GM23248 (cell line): Measurements from ENCODE around the gene TBKBP1. TPM values are rescaled to one million over a fixed set of nuclear protein-coding genes. Genes with fewer than 3 reads are reported as not detected.

Experiments
- DNase-seq: peaks from one replicate; pipeline ENCODE4 v3.0.0-alpha.2; 2015
- H2AFZ ChIP-seq: fragments of 200-600 bp; sonication (generic); 2 replicates; pipeline ENCODE4 v1.6.1; 2016; ENCODE audit warnings: antibody characterized with exemption
- H3F3A ChIP-seq: fragments of 200-600 bp; sonication (generic); 2 replicates; pipeline ENCODE4 v1.6.1; 2016; ENCODE audit warnings: mild to moderate bottlenecking, antibody characterized with exemption, mixed run types; ENCODE audit not compliant: insufficient read depth
- H3K27ac ChIP-seq: fragments of 200-600 bp; sonication (generic); 2 replicates; pipeline ENCODE4 v1.5.1; 2016; ENCODE audit warnings: mild to moderate bottlenecking
- H3K27me3 ChIP-seq: fragments of 200-600 bp; sonication (generic); replicated peaks from 2 replicates; pipeline ENCODE4 v1.6.1; 2016; ENCODE audit warnings: mild to moderate bottlenecking; ENCODE audit not compliant: insufficient read depth
- H3K36me3 ChIP-seq: fragments of 200-600 bp; sonication (generic); 2 replicates; pipeline ENCODE4 v1.6.1; 2016; ENCODE audit warnings: low read depth, mild to moderate bottlenecking
- H3K4me1 ChIP-seq: fragments of 200-600 bp; sonication (generic); 2 replicates; pipeline ENCODE4 v1.6.1; 2016; ENCODE audit warnings: mild to moderate bottlenecking; ENCODE audit not compliant: insufficient read depth
- H3K4me2 ChIP-seq: fragments of 200-600 bp; sonication (generic); one replicate; pipeline ENCODE4 v1.6.1; 2016; ENCODE audit warnings: mild to moderate bottlenecking; ENCODE audit not compliant: unreplicated experiment
- H3K4me3 ChIP-seq: fragments of 200-600 bp; sonication (generic); 2 replicates; pipeline ENCODE4 v1.5.1; 2016; ENCODE audit warnings: mild to moderate bottlenecking
- H3K79me2 ChIP-seq: fragments of 200-600 bp; sonication (generic); 2 replicates; pipeline ENCODE4 v1.6.1; 2016; ENCODE audit warnings: mild to moderate bottlenecking; ENCODE audit not compliant: insufficient read depth
- H3K9ac ChIP-seq: fragments of 200-600 bp; sonication (generic); 2 replicates; pipeline ENCODE4 v1.6.1; 2016; ENCODE audit warnings: mild to moderate bottlenecking
- H3K9me2 ChIP-seq: fragments of 200-600 bp; sonication (generic); 2 replicates; pipeline ENCODE4 v1.6.1; 2016; ENCODE audit warnings: mixed run types, mild to moderate bottlenecking, moderate library complexity; ENCODE audit not compliant: insufficient read depth
- H3K9me3 ChIP-seq: fragments of 200-600 bp; sonication (generic); one replicate; pipeline ENCODE4 v1.6.1; 2017; ENCODE audit warnings: low read depth
- H4K20me1 ChIP-seq: fragments of 200-600 bp; sonication (generic); 2 replicates; pipeline ENCODE4 v1.6.0; 2016; ENCODE audit not compliant: insufficient read depth
- EZH2 ChIP-seq: fragments of 200-600 bp; sonication (generic); IDR thresholded peaks from 2 replicates; pipeline ENCODE4 v1.6.1; 2018; ENCODE audit warnings: antibody characterized with exemption, mild to moderate bottlenecking; ENCODE audit not compliant: insufficient read depth, poor library complexity, severe bottlenecking
- EZH2phosphoT487 ChIP-seq: fragments of 200-600 bp; sonication (generic); IDR thresholded peaks from 2 replicates; pipeline ENCODE4 v1.6.1; 2018; ENCODE audit warnings: antibody characterized with exemption, moderate library complexity, mild to moderate bottlenecking, low read depth; ENCODE audit not compliant: insufficient read depth
- WGBS, 2 experiments: methylation state at CpG; one replicate each; pipeline ENCODE4 v1.1.6; 2015 to 2017; ENCODE audit warnings: low lambda C conversion rate in 2 of 2, low coverage in 1 of 2; ENCODE audit errors: missing lambda C conversion rate in 2 of 2; 5-methylcytosine and 5-hydroxymethylcytosine counted together
- in situ Hi-C: fragments of 300-500 bp; cut with MboI; formaldehyde crosslinking; loops from 2 replicates; pipeline ENCODE4 v1.15.0; 2020
- polyA plus RNA-seq: library from polyadenylated mRNA; unstranded; fragments of >200 nt; fragmentation: Nextera tagmentation; extraction: Ambion mirVana; gene quantifications from 2 replicates; pipeline ENCODE4 v1.2.1, GENCODE V29; 2016
- total RNA-seq: library from RNA; depleted of rRNA; stranded (reverse); fragments of >200 nt; shearing (Covaris generic); gene quantifications from 2 replicates; pipeline ENCODE4 v1.2.3, GENCODE V29; 2014

TBKBP1 gene
- total and polyA plus RNA-seq, 2 experiments from 2014 or later: 1.1 to 12.3 TPM

DNA sequence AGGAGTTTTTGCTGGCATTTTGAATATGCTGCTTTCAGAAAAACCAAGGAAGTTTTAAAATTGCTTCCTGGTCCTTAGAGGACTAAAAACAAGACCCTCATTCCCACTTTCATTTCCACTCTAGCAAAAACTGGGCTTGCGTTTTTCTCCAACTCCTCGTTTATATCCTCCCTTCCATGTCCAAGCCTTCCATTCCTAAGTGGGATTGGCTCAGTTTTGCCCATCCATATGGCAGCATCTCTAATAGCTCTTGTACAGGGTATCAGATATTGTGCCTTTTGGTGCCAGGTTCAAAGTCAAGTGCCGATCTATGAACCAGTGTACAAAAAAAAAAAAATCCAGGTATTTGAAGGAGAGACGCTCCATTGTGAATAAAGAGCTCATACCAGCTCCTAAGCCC lies 9.9 kb upstream of the TBKBP1 start:
- no peak for DNase-seq
- no peaks in the 10 kb centered on the region for H3K27me3 ChIP-seq
- peaks cover 88% of the 10 kb centered on the region for H3F3A ChIP-seq
- peaks cover 29% of the 10 kb centered on the region for H3K79me2 ChIP-seq
- no peaks in the 10 kb centered on the region for H4K20me1 ChIP-seq
- peak overlapping the region; percentile 91; the same call in 1 of the 2 replicates for H3K27ac ChIP-seq
- in situ Hi-C loops: no loop called here
- H3K9me3 ChIP-seq: no peaks in the 10 kb centered on the region
- H3K4me2 ChIP-seq: no peak overlapping the region
- H2AFZ ChIP-seq: no peak overlapping the region
- TF ChIP-seq EZH2phosphoT487 (no peak), EZH2 (no peak)
- H3K9ac ChIP-seq: no peak overlapping the region
- no peaks in the 10 kb centered on the region for H3K9me2 ChIP-seq
- peaks cover 46% of the 10 kb centered on the region for H3K36me3 ChIP-seq
- no peak overlapping the region for H3K4me3 ChIP-seq
- peaks cover 48% of the 10 kb centered on the region for H3K4me1 ChIP-seq
- 98 to 100% methylated on average over 4 of the region's 4 CpGs for WGBS, 2 experiments

DNA sequence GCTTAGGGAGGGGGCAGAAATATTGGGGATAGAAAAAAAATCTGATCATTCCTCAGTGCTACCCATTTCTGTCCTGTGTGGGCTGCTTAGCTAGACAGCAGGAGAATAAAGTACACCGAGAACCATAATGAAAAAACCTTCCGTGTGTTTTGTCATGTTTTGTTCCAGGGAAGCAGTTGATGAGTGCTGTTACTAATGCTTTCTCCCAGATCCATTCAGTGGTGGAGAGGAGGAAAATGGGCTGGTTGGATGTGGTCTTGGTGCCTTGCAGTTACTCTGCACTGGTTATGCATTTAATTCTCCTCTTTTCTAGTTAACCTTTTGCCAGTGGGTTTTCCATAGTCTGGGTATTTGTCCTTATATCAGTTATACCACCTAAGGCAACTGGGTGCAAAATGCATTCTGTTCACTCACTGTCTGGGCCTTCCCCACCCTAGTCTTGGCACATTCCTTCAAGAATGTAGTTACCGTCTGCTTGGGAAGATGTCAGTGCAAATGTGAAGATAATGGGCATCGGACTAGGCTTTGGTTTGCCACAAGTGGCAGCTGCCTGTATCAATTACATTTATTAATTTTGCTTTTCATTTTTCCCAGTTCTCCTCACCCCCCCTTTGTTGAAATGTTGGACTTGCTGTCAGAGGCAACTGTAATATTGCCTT lies 9.3 kb upstream of the TBKBP1 start:
- DNase-seq: no peak
- Histone ChIP-seq H3K36me3 (peaks cover 41% of the 10 kb centered on the region), H3K9me2 (no peaks in the 10 kb centered on the region), H3K27me3 (no peaks in the 10 kb centered on the region), H3K79me2 (peaks cover 23% of the 10 kb centered on the region), H3K9ac (peak overlapping the region; percentile 67; the same call in 1 of the 2 replicates), H3K4me2 (peak overlapping the region; percentile 60), H3K27ac (peak overlapping the region; percentile 91), H3K9me3 (no peaks in the 10 kb centered on the region), H3F3A (peaks cover 84% of the 10 kb centered on the region), H3K4me3 (no peak overlapping the region), H4K20me1 (no peaks in the 10 kb centered on the region), H3K4me1 (peaks cover 48% of the 10 kb centered on the region), H2AFZ (no peak overlapping the region)
- TF ChIP-seq EZH2 (no peak), EZH2phosphoT487 (no peak)
- in situ Hi-C loops: no loop called here
- 82 to 83% methylated on average over 4 of the region's 4 CpGs for WGBS, 2 experiments

DNA sequence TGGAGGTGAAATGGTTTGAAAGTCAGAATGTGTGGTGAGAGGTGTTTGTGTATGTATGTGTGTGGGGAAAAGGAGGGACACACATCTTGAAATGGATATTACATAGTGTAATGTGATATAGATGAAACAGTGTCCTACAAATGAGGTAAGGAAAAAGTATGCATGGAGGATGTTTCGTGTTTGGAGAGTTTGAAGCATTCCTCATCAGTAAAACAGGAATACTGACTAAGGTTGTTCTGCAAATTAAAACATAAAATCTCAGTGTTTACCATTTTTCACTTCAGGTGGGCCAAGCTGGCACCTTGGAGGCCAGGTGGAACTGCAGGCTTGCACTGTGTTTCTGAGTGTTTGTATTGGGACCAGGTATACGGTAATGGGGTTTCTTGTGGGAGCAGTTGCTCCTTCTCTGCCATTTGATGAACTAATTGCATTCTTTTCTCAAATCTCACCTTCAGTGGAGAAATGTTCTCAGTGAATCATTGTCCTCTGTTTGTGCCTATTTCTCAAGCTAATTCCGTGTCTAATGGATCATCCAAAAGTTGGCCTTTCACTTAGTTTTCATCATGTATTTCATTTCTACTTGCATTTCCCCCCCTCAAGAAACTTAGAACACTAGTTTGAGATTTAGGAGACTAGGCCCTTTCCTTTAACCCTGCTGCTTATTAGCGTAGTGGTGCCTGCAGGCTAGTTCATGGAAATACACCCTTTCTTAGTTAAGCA lies 8.2 kb upstream of the TBKBP1 start:
- peaks cover 73% of the 10 kb centered on the region for H3F3A ChIP-seq
- H3K27me3 ChIP-seq: no peaks in the 10 kb centered on the region
- WGBS, 2 experiments: 38 to 46% methylated on average over 4 of the region's 4 CpGs
- H3K9ac ChIP-seq: peak overlapping the region; percentile 67
- no peaks in the 10 kb centered on the region for H4K20me1 ChIP-seq
- H3K36me3 ChIP-seq: peaks cover 31% of the 10 kb centered on the region
- no peak overlapping the region for H3K4me3 ChIP-seq
- TF ChIP-seq EZH2phosphoT487 (no peak), EZH2 (no peak)
- H3K4me1 ChIP-seq: peaks cover 48% of the 10 kb centered on the region
- H2AFZ ChIP-seq: no peak overlapping the region
- H3K9me2 ChIP-seq: no peaks in the 10 kb centered on the region
- peak overlapping the region; percentile 60 for H3K4me2 ChIP-seq
- peak; percentile 80 for DNase-seq
- in situ Hi-C loops: no loop called here
- peak overlapping the region; percentile 91 for H3K27ac ChIP-seq
- H3K79me2 ChIP-seq: peaks cover 12% of the 10 kb centered on the region
- no peaks in the 10 kb centered on the region for H3K9me3 ChIP-seq

DNA sequence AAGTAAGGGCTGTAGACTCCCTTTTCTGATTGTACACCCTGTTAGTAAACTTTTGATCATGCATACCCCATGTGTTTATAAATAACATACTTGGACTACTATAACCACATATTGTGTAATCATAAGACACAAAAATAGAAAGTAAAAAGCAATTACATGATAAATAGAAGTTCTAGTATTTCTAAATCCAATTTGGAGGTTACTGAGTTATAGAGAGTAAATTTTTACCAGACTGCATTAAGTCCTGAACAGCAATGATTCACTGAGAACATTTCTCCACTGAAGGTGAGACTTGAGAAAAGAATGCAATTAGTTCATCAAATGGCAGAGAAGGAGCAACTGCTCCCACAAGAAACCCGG lies 7.7 kb upstream of the TBKBP1 start:
- peak overlapping the region; percentile 91 for H3K27ac ChIP-seq
- peaks cover 48% of the 10 kb centered on the region for H3K4me1 ChIP-seq
- peaks cover 68% of the 10 kb centered on the region for H3F3A ChIP-seq
- 23 to 27% methylated on average over 1 of the region's 1 CpG for WGBS, 2 experiments
- no peaks in the 10 kb centered on the region for H4K20me1 ChIP-seq
- H3K4me2 ChIP-seq: peak overlapping the region; percentile 60
- peaks cover 28% of the 10 kb centered on the region for H3K36me3 ChIP-seq
- H3K9ac ChIP-seq: peak overlapping the region; percentile 67
- H3K4me3 ChIP-seq: no peak overlapping the region
- TF ChIP-seq EZH2phosphoT487 (0 out of 2 replicates have a peak, but pooled peaks have one; percentile 20), EZH2 (no peak)
- DNase-seq: peak; percentile 86
- peaks cover 11% of the 10 kb centered on the region for H3K79me2 ChIP-seq
- in situ Hi-C loops: no loop called here
- H3K27me3 ChIP-seq: no peaks in the 10 kb centered on the region
- H3K9me2 ChIP-seq: no peaks in the 10 kb centered on the region
- H2AFZ ChIP-seq: no peak overlapping the region
- no peaks in the 10 kb centered on the region for H3K9me3 ChIP-seq
